AG10803 (cell line): ENCODE results near the gene PHOX2A.

ENCODE experiments used
- DNase-seq: peaks from one replicate; pipeline ENCODE4 v3.0.0; 2010; ENCODE audit warnings: low read depth
- H3K4me3 ChIP-seq: 2 replicates; pipeline ENCODE4 v1.5.1; 2011; ENCODE audit warnings: mild to moderate bottlenecking, low read length, control low read depth
- CTCF ChIP-seq: conservative IDR thresholded peaks from 2 replicates; pipeline ENCODE4 v1.5.1; 2011; ENCODE audit warnings: mild to moderate bottlenecking, low read length, control low read depth, inconsistent platforms

Gene PHOX2A

DNA sequence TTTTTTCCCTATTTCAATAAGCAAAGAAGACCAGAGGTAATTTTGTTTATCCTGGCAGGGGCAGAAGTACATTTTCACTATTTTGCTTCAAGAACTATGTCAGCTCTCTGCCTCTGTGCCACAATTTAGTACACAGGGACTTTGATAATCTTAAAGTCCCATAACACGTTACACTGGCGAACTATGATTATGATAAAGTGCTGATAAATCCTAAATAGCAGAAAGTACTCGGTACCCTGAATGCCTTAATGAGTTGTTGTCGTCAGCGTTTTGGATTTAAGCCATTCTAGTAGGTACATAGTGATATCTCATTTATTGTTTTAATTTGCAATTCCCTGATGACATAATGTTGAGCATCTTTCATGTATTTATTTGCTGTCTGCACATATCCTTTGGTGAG lies 16.6 kb upstream of the PHOX2A start:
- no peak for TF ChIP-seq CTCF
- no peak overlapping the region for H3K4me3 ChIP-seq
- no peak for DNase-seq

DNA sequence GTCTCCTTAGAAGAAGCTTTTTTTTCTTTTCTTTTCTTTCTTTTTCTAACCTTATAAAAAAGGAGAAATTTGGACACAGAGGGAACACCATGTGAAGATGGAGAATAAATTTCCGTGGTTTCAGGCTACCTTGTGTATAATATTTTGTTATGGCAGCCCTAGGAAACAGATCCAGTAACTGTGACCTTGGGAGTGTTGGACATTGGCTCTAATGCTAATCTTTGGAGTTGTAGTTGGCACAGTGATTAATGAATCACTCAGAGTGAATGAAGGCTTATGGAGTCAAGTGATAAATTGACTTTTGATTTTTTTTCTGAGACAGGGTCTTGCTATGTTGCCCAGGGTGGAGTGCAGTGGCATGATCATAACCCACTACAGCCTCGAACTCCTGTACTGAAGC lies 15.5 kb upstream of the PHOX2A start:
- TF ChIP-seq CTCF, result no peak
- no peak for DNase-seq
- no peak overlapping the region for H3K4me3 ChIP-seq

- no peak overlapping the region for H3K4me3 ChIP-seq
- TF ChIP-seq CTCF, result no peak
- DNase-seq, result peak; percentile 26
Observed at GRCh38 chr11:72257570-72257969, 13.6 kb upstream of the PHOX2A start.

- DNase-seq, result no peak
- no peak for TF ChIP-seq CTCF
Observed at GRCh38 chr11:72254299-72254993, 10.5 kb upstream of the PHOX2A start.

GRCh38 chr11:72253392-72253791 lies 9.4 kb upstream of the PHOX2A start:
- no peak for TF ChIP-seq CTCF
- DNase-seq, result no peak
- no peak overlapping the region for H3K4me3 ChIP-seq

More at GRCh38 chr11:72254299-72254993, 10.5 kb upstream of the PHOX2A start:
- H3K4me3 ChIP-seq, result no peak overlapping the region

GRCh38 chr11:72251614-72252013 lies 7.6 kb upstream of the PHOX2A start:
- DNase-seq, result no peak
- no peak for TF ChIP-seq CTCF
- H3K4me3 ChIP-seq, result no peak overlapping the region

- H3K4me3 ChIP-seq, result no peak overlapping the region
- no peak for TF ChIP-seq CTCF
- no peak for DNase-seq
Observed at GRCh38 chr11:72250661-72251464, 6.9 kb upstream of the PHOX2A start.
